Transverse colon (tissue), 4 donors: ENCODE measurements around the gene ZNF423. TPM values are rescaled to one million over a fixed set of nuclear protein-coding genes. Genes with fewer than 3 reads are reported as not detected.

Source experiments
- DNase-seq: peaks from one replicate; pipeline ENCODE4 v3.0.0-alpha.2; 2019
- H3K27ac ChIP-seq, 4 donors: fragments of 200-600 bp; sonication (generic); 2 replicates each; pipeline ENCODE4 v1.5.1; 2016 to 2018; ENCODE audit warnings: inconsistent platforms in 4 of 4
- H3K27me3 ChIP-seq: fragments of 200-600 bp; sonication (generic); 2 replicates; pipeline ENCODE4 v1.5.1; 2017; ENCODE audit warnings: inconsistent platforms
- H3K36me3 ChIP-seq, 4 donors: fragments of 200-600 bp; sonication (generic); 2 replicates each; pipeline ENCODE4 v1.5.1; 2017 to 2019; ENCODE audit warnings: inconsistent platforms in 4 of 4
- H3K4me1 ChIP-seq, 4 donors: fragments of 200-600 bp; sonication (generic); 2 replicates each; pipeline ENCODE4 v1.5.1; 2017 to 2020; ENCODE audit warnings: inconsistent platforms in 4 of 4
- H3K4me3 ChIP-seq, 4 donors: fragments of 200-600 bp; sonication (generic); 1 replicate in 1 of 4; 2 replicates in 3 of 4; pipeline versions ENCODE4 v1.5.1 to v1.6.1; 2017 to 2019; ENCODE audit warnings: inconsistent platforms in 4 of 4
- H3K9me3 ChIP-seq, 2 donors: fragments of 200-600 bp; sonication (generic); 2 replicates each; pipeline ENCODE4 v1.5.1; 2017 to 2019; ENCODE audit warnings: inconsistent platforms in 2 of 2
- CTCF ChIP-seq, 5 experiments: fragments of 200-600 bp in 3 of 5; fragments of 450-650 bp in 2 of 5; sonication (generic) in 3 of 5; IDR thresholded peaks; 1 replicate in 2 of 5; 2 replicates in 3 of 5; pipeline ENCODE4 v1.5.1; 2016 to 2017; ENCODE audit warnings: antibody characterized with exemption in 5 of 5, inconsistent platforms in 3 of 5, mild to moderate bottlenecking in 2 of 5, moderate library complexity in 1 of 5
- EP300 ChIP-seq: sonication (generic); formaldehyde crosslinking; IDR thresholded peaks from one replicate; pipeline ENCODE4 v1.6.1; 2017; ENCODE audit warnings: antibody characterized with exemption, low read depth
- POLR2A ChIP-seq: fragments of 450-650 bp; IDR thresholded peaks from one replicate; pipeline ENCODE4 v1.6.1; 2016; ENCODE audit warnings: antibody characterized with exemption, mild to moderate bottlenecking, moderate library complexity
- POLR2AphosphoS5 ChIP-seq, 3 donors: sonication (generic); formaldehyde crosslinking; IDR thresholded peaks; one replicate each; pipeline ENCODE4 v1.6.1; 2016; ENCODE audit warnings: antibody characterized with exemption in 3 of 3
- WGBS, 2 donors: methylation state at CpG; one replicate each; pipeline ENCODE4 v1.1.5; 2018; ENCODE audit warnings: low coverage in 1 of 2; 5-methylcytosine and 5-hydroxymethylcytosine counted together
- in situ Hi-C, 4 donors: fragments of 200-750 bp; cut with MboI; loops; one replicate each; pipeline versions ENCODE4 v1.15.0 to v1.15.1; 2017; ENCODE audit warnings: low sequenced_read_pairs in 3 of 4, low pct_ligation_motif_present in 1 of 4, low pct_unique_long_range_greater_than_20kb in 1 of 4
- intact Hi-C: fragments of 100-400 bp; cut with DNase I; formaldehyde crosslinking; loops from one replicate; pipeline ENCODE4 v1.15.1; 2023; ENCODE audit warnings: low total_unique reads
- total RNA-seq, 4 donors: library from RNA; depleted of rRNA; stranded (reverse); fragments of >200 nt; gene quantifications; one replicate each; pipeline ENCODE4 v1.1.0, GENCODE V29; 2016

ZNF423 gene
- total RNA-seq, 4 donors from 2014 or later = 4.9 to 13.1 (median 7.2) TPM

- Histone ChIP-seq H3K4me3 (no peak overlapping the region), H3K4me1 (no peaks in the 10 kb centered on the region), H3K9me3 (peaks cover 0 to 4% of the 10 kb centered on the region in 2 donors), H3K27me3 (no peaks in the 10 kb centered on the region), H3K36me3 (no peaks in the 10 kb centered on the region), H3K27ac (no peak overlapping the region)
- in situ Hi-C loops = no loop called here
- no peak for TF ChIP-seq CTCF (IDR thresholded peaks at IDR 0.05)
- intact Hi-C loops = no loop called here
- no peak for DNase-seq
- 60 to 82% methylated on average over 1 to 3 of the region's 3 CpGs for WGBS, 2 donors
Measured at GRCh38 chr16:49731911-49732310, 124.0 kb downstream of the ZNF423 start.

GRCh38 chr16:49730772-49731171, 125.1 kb downstream of the ZNF423 start:
- Histone ChIP-seq H3K27me3 (no peaks in the 10 kb centered on the region), H3K4me3 (no peak overlapping the region), H3K27ac (no peak overlapping the region), H3K36me3 (no peaks in the 10 kb centered on the region), H3K4me1 (no peaks in the 10 kb centered on the region), H3K9me3 (peaks cover 0 to 4% of the 10 kb centered on the region in 2 donors)
- 89 to 92% methylated on average over 7 to 12 of the region's 12 CpGs for WGBS, 2 donors
- no peak for DNase-seq
- in situ Hi-C loops (no loop called here), intact Hi-C loops (no loop called here)
- TF ChIP-seq CTCF (IDR thresholded peaks at IDR 0.05) = no peak
- no peak for TF ChIP-seq POLR2A
- TF ChIP-seq EP300 = no peak
- TF ChIP-seq POLR2AphosphoS5 (IDR thresholded peaks at IDR 0.05) = no peak

GRCh38 chr16:49727611-49728010, 128.3 kb downstream of the ZNF423 start:
- intact Hi-C loops = no loop called here
- 89% methylated on average over 11 of the region's 11 CpGs; no CpG with 5 or more reads in 1 of the 2 donors for WGBS, 2 donors
- H3K4me3 ChIP-seq = no peak overlapping the region
- H3K27me3 ChIP-seq = no peaks in the 10 kb centered on the region
- no peak for TF ChIP-seq POLR2A
- TF ChIP-seq CTCF (IDR thresholded peaks at IDR 0.05) = no peak
- no peaks in the 10 kb centered on the region for H3K4me1 ChIP-seq
- H3K27ac ChIP-seq = no peak overlapping the region
- in situ Hi-C loops = no loop called here
- no peak for DNase-seq
- peaks cover 0 to 4% of the 10 kb centered on the region in 2 donors for H3K9me3 ChIP-seq
- H3K36me3 ChIP-seq = no peaks in the 10 kb centered on the region

GRCh38 chr16:49726155-49726554, 129.8 kb downstream of the ZNF423 start:
- intact Hi-C loops (no loop called here), in situ Hi-C loops (no loop called here)
- no peak for DNase-seq
- no peak for TF ChIP-seq EP300
- no peak for TF ChIP-seq CTCF (IDR thresholded peaks at IDR 0.05)
- no peak for TF ChIP-seq POLR2AphosphoS5 (IDR thresholded peaks at IDR 0.05)
- TF ChIP-seq POLR2A = no peak
- 84 to 100% methylated on average over 2 to 6 of the region's 6 CpGs for WGBS, 2 donors
- H3K27me3 ChIP-seq = no peaks in the 10 kb centered on the region
- no peak overlapping the region for H3K27ac ChIP-seq
- H3K9me3 ChIP-seq = peaks cover 0 to 4% of the 10 kb centered on the region in 2 donors
- no peak overlapping the region for H3K4me3 ChIP-seq
- H3K4me1 ChIP-seq = no peaks in the 10 kb centered on the region
- no peaks in the 10 kb centered on the region for H3K36me3 ChIP-seq
